Measurements from ENCODE around the gene UBR3. TPM values are rescaled to one million over a fixed set of nuclear protein-coding genes. Genes with fewer than 3 reads are reported as not detected.
A peak's percentile ranks its signal among the peaks of the same experiment; 100 is the strongest.

Gene UBR3
- total RNA-seq, 2 donors from 2014 or later: 20.4 to 24.8 TPM

- Histone ChIP-seq H3K27me3 (ENCODE audit: control insufficient read depth, insufficient read depth, low read length, poor library complexity, severe bottlenecking) (no peaks in the 10 kb centered on the region), H3K27ac (ENCODE audit: low read depth, low read length) (no peak overlapping the region), H3K9me3 (ENCODE audit: control insufficient read depth, low read length) (no peaks in the 10 kb centered on the region), H3K36me3 (ENCODE audit: control insufficient read depth, insufficient read depth, low read length) (peaks cover 3% of the 10 kb centered on the region), H3K9ac (ENCODE audit: extremely low read depth, low read length, poor library complexity, severe bottlenecking) (no peak overlapping the region), H3K4me1 (ENCODE audit: control insufficient read depth, insufficient read depth, low read length) (no peaks in the 10 kb centered on the region), H3K4me3 (ENCODE audit: low read length) (no peak overlapping the region)
- Mint-ChIP-seq H3K4me3 (no peak overlapping the region), H3K27me3 (ENCODE audit: insufficient read depth) (no peaks in the 10 kb centered on the region), H3K4me1 (no peaks in the 10 kb centered on the region), H3K9me3 (no peaks in the 10 kb centered on the region), H3K27ac (no peak overlapping the region), H3K36me3 (ENCODE audit: low read depth) (peaks cover 25% of the 10 kb centered on the region)
- TF ChIP-seq CTCF (conservative IDR thresholded peaks at IDR 0.05): no peak
- no peak for DNase-seq
Observed at GRCh38 chr2:169923977-169924376, 96.7 kb downstream of the UBR3 start.

- Histone ChIP-seq H3K36me3 (ENCODE audit: control insufficient read depth, insufficient read depth, low read length) (peaks cover 3% of the 10 kb centered on the region), H3K9ac (ENCODE audit: extremely low read depth, low read length, poor library complexity, severe bottlenecking) (no peak overlapping the region), H3K4me1 (ENCODE audit: control insufficient read depth, insufficient read depth, low read length) (no peaks in the 10 kb centered on the region), H3K4me3 (ENCODE audit: low read length) (no peak overlapping the region), H3K9me3 (ENCODE audit: control insufficient read depth, low read length) (no peaks in the 10 kb centered on the region), H3K27me3 (ENCODE audit: control insufficient read depth, insufficient read depth, low read length, poor library complexity, severe bottlenecking) (no peaks in the 10 kb centered on the region), H3K27ac (ENCODE audit: low read depth, low read length) (no peak overlapping the region)
- H3K9me3 Mint-ChIP-seq: no peaks in the 10 kb centered on the region
- 83 to 96% methylated on average over 1 to 2 of the region's 2 CpGs for WGBS, 2 experiments (ENCODE audit: insufficient coverage in 1 of 2, insufficient read length in 1 of 2)
- H3K4me3 Mint-ChIP-seq: no peak overlapping the region
- peaks cover 22% of the 10 kb centered on the region for H3K36me3 Mint-ChIP-seq (ENCODE audit: low read depth)
- no peak overlapping the region for H3K27ac Mint-ChIP-seq
- no peak for DNase-seq
- no peaks in the 10 kb centered on the region for H3K4me1 Mint-ChIP-seq
- no peaks in the 10 kb centered on the region for H3K27me3 Mint-ChIP-seq (ENCODE audit: insufficient read depth)
- TF ChIP-seq CTCF (conservative IDR thresholded peaks at IDR 0.05): no peak
Observed at GRCh38 chr2:169925968-169926367, 98.7 kb downstream of the UBR3 start.

GRCh38 chr2:169928463-169928864 is 101.2 kb downstream of the UBR3 start:
- no peaks in the 10 kb centered on the region for H3K4me1 ChIP-seq (ENCODE audit: control insufficient read depth, insufficient read depth, low read length)
- no peaks in the 10 kb centered on the region for H3K9me3 Mint-ChIP-seq
- no peak overlapping the region for H3K27ac ChIP-seq (ENCODE audit: low read depth, low read length)
- no peaks in the 10 kb centered on the region for H3K9me3 ChIP-seq (ENCODE audit: control insufficient read depth, low read length)
- 83% methylated on average over 1 of the region's 1 CpG; no CpG with 5 or more reads in 1 of the 2 experiments for WGBS, 2 experiments (ENCODE audit: insufficient coverage in 1 of 2, insufficient read length in 1 of 2)
- no peaks in the 10 kb centered on the region for H3K4me1 Mint-ChIP-seq
- H3K36me3 Mint-ChIP-seq (ENCODE audit: low read depth): peaks cover 22% of the 10 kb centered on the region
- no peak for DNase-seq
- H3K27ac Mint-ChIP-seq: no peak overlapping the region
- H3K4me3 Mint-ChIP-seq: no peak overlapping the region
- no peaks in the 10 kb centered on the region for H3K27me3 Mint-ChIP-seq (ENCODE audit: insufficient read depth)
- peaks cover 3% of the 10 kb centered on the region for H3K36me3 ChIP-seq (ENCODE audit: control insufficient read depth, insufficient read depth, low read length)
- TF ChIP-seq CTCF (conservative IDR thresholded peaks at IDR 0.05): peak; percentile 89
- no peak overlapping the region for H3K4me3 ChIP-seq (ENCODE audit: low read length)
- no peaks in the 10 kb centered on the region for H3K27me3 ChIP-seq (ENCODE audit: control insufficient read depth, insufficient read depth, low read length, poor library complexity, severe bottlenecking)
- H3K9ac ChIP-seq (ENCODE audit: extremely low read depth, low read length, poor library complexity, severe bottlenecking): no peak overlapping the region

Data from endodermal cell (in vitro differentiated cells).